Suprapubic skin (tissue), 4 donors: ENCODE measurements around the gene FGF2. TPM values are rescaled to one million over a fixed set of nuclear protein-coding genes. Genes with fewer than 3 reads are reported as not detected.
"Not testable (repeated sequence)": the region's sequence is repeated elsewhere in the genome, so short reads cannot be mapped to it uniquely, and the experiment has no call there.

ENCODE experiments used
- DNase-seq, 2 donors: peaks; one replicate each; pipeline ENCODE4 v3.0.0-alpha.2; 2019; ENCODE audit warnings: low spot score in 2 of 2
- H3K27ac ChIP-seq: fragments of 200-600 bp; sonication (generic); one replicate; pipeline ENCODE4 v1.5.1; 2019
- H3K27me3 ChIP-seq: fragments of 200-600 bp; sonication (generic); one replicate; pipeline ENCODE4 v1.5.1; 2019
- H3K36me3 ChIP-seq: fragments of 200-600 bp; sonication (generic); one replicate; pipeline ENCODE4 v1.5.1; 2019
- H3K4me1 ChIP-seq: fragments of 200-600 bp; sonication (generic); one replicate; pipeline ENCODE4 v1.5.1; 2019
- H3K4me3 ChIP-seq: fragments of 200-600 bp; sonication (generic); one replicate; pipeline ENCODE4 v1.5.1; 2019; ENCODE audit warnings: mild to moderate bottlenecking
- H3K9me3 ChIP-seq: fragments of 200-600 bp; sonication (generic); one replicate; pipeline ENCODE4 v1.5.1; 2019
- CTCF ChIP-seq, 2 donors: fragments of 200-600 bp in 1 of 2; fragments of 450-650 bp in 1 of 2; sonication (generic) in 1 of 2; IDR thresholded peaks; one replicate each; pipeline ENCODE4 v1.5.1; 2016 to 2019; ENCODE audit warnings: antibody characterized with exemption in 2 of 2, mild to moderate bottlenecking in 1 of 2, moderate library complexity in 1 of 2
- EP300 ChIP-seq: sonication (generic); formaldehyde crosslinking; IDR thresholded peaks from one replicate; pipeline ENCODE4 v1.6.1; 2017; ENCODE audit warnings: antibody characterized with exemption
- POLR2A ChIP-seq, 2 donors: fragments of 450-650 bp; IDR thresholded peaks; one replicate each; pipeline ENCODE4 v1.6.1; 2017; ENCODE audit warnings: antibody characterized with exemption in 2 of 2, mild to moderate bottlenecking in 2 of 2, moderate library complexity in 2 of 2
- POLR2AphosphoS5 ChIP-seq, 3 donors: sonication (generic); formaldehyde crosslinking; IDR thresholded peaks; one replicate each; pipeline ENCODE4 v1.6.1; 2017; ENCODE audit warnings: antibody characterized with exemption in 3 of 3
- WGBS: methylation state at CpG from one replicate; pipeline ENCODE4 v1.1.5; 2018; 5-methylcytosine and 5-hydroxymethylcytosine counted together
- total RNA-seq, 4 donors: library from RNA; depleted of rRNA; stranded (reverse); fragments of >200 nt; gene quantifications; one replicate each; pipeline ENCODE4 v1.1.0, GENCODE V29; 2016

Gene FGF2
- total RNA-seq, 4 donors from 2014 or later: 3.0 to 8.2 (median 5.8) TPM

- no peaks in the 10 kb centered on the region for H3K9me3 ChIP-seq
- peaks cover 20% of the 10 kb centered on the region for H3K4me1 ChIP-seq
- no peak overlapping the region for H3K27ac ChIP-seq
- H3K4me3 ChIP-seq: no peak overlapping the region
- no peaks in the 10 kb centered on the region for H3K36me3 ChIP-seq
- TF ChIP-seq CTCF (IDR thresholded peaks at IDR 0.05): no peak
- TF ChIP-seq EP300: no peak
- no peak for TF ChIP-seq POLR2A (IDR thresholded peaks at IDR 0.05)
- no peak for TF ChIP-seq POLR2AphosphoS5 (IDR thresholded peaks at IDR 0.05)
- 62% methylated on average over 2 of the region's 2 CpGs for WGBS
- no peaks in the 10 kb centered on the region for H3K27me3 ChIP-seq
- no peak for DNase-seq
Observed at GRCh38 chr4:122858705-122859104, 32.1 kb downstream of the FGF2 start.

GRCh38 chr4:122861172-122861943, 34.7 kb downstream of the FGF2 start:
- Histone ChIP-seq H3K4me3 (no peak overlapping the region), H3K36me3 (no peaks in the 10 kb centered on the region), H3K9me3 (no peaks in the 10 kb centered on the region), H3K4me1 (no peaks in the 10 kb centered on the region), H3K27me3 (no peaks in the 10 kb centered on the region), H3K27ac (no peak overlapping the region)
- TF ChIP-seq EP300 (no peak), POLR2A (IDR thresholded peaks at IDR 0.05) (no peak), CTCF (IDR thresholded peaks at IDR 0.05) (no peak), POLR2AphosphoS5 (IDR thresholded peaks at IDR 0.05) (no peak)
- 90% methylated on average over 2 of the region's 2 CpGs for WGBS
- DNase-seq: no peak

GRCh38 chr4:122863639-122864038, 37.0 kb downstream of the FGF2 start:
- WGBS: 76% methylated on average over 1 of the region's 1 CpG
- Histone ChIP-seq H3K36me3 (no peaks in the 10 kb centered on the region), H3K9me3 (no peaks in the 10 kb centered on the region), H3K4me3 (no peak overlapping the region), H3K27ac (no peak overlapping the region), H3K4me1 (no peaks in the 10 kb centered on the region), H3K27me3 (no peaks in the 10 kb centered on the region)
- DNase-seq: no peak
- TF ChIP-seq EP300 (no peak), POLR2A (IDR thresholded peaks at IDR 0.05) (no peak), POLR2AphosphoS5 (IDR thresholded peaks at IDR 0.05) (no peak), CTCF (IDR thresholded peaks at IDR 0.05) (no peak)

- H3K4me3 ChIP-seq: no peak overlapping the region
- H3K27me3 ChIP-seq: no peaks in the 10 kb centered on the region
- H3K27ac ChIP-seq: no peak overlapping the region
- no peaks in the 10 kb centered on the region for H3K36me3 ChIP-seq
- no peaks in the 10 kb centered on the region for H3K4me1 ChIP-seq
- TF ChIP-seq POLR2AphosphoS5 (IDR thresholded peaks at IDR 0.05): no peak
- no peak for TF ChIP-seq POLR2A (IDR thresholded peaks at IDR 0.05)
- no peaks in the 10 kb centered on the region for H3K9me3 ChIP-seq
- 74% methylated on average over 4 of the region's 4 CpGs for WGBS
- no peak for DNase-seq
Observed at GRCh38 chr4:122865425-122865824, 38.8 kb downstream of the FGF2 start.

- H3K4me1 ChIP-seq, DNase-seq, H3K27ac ChIP-seq, H3K27me3 ChIP-seq, H3K4me3 ChIP-seq, H3K36me3 ChIP-seq, H3K9me3 ChIP-seq: not testable (repeated sequence)
- 94% methylated on average over 3 of the region's 3 CpGs for WGBS
Observed at GRCh38 chr4:122868235-122868634, 41.6 kb downstream of the FGF2 start.

- H3K9me3 ChIP-seq: no peaks in the 10 kb centered on the region
- no peak for TF ChIP-seq CTCF (IDR thresholded peaks at IDR 0.05)
- TF ChIP-seq EP300: no peak
- TF ChIP-seq POLR2AphosphoS5 (IDR thresholded peaks at IDR 0.05): no peak
- TF ChIP-seq POLR2A (IDR thresholded peaks at IDR 0.05): no peak
- no peak overlapping the region for H3K27ac ChIP-seq
- 81% methylated on average over 1 of the region's 1 CpG for WGBS
- H3K4me3 ChIP-seq: no peak overlapping the region
- H3K36me3 ChIP-seq: no peaks in the 10 kb centered on the region
- H3K4me1 ChIP-seq: no peaks in the 10 kb centered on the region
- no peak for DNase-seq
- H3K27me3 ChIP-seq: no peaks in the 10 kb centered on the region
Observed at GRCh38 chr4:122873146-122873545, 46.5 kb downstream of the FGF2 start.
